ENCODE results near the gene PTP4A2. TPM values are rescaled to one million over a fixed set of nuclear protein-coding genes. Genes with fewer than 3 reads are reported as not detected.

The PTP4A2 gene
- total RNA-seq, 1 donor from 2014 or later, result 271 TPM

DNA sequence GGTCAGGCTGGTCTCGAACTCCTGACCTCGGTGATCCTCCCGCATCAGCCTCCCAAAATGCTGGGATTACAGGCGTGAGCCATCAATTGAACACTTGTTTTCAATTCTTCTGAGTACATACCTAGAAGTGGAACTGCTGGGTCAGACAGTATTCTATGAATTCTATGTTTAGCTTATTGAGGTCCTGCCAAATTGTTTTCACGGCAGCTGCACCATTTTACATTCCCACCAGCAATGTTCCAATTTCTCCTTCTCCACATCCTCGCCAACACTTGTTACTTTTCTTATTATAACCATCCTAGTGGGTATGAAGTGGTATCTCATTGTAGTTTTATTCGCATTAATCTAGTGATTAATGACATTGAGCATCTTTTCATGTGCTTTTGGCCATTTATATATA, 49.9 kb downstream of the PTP4A2 start:
- TF ChIP-seq, protein P1, sequence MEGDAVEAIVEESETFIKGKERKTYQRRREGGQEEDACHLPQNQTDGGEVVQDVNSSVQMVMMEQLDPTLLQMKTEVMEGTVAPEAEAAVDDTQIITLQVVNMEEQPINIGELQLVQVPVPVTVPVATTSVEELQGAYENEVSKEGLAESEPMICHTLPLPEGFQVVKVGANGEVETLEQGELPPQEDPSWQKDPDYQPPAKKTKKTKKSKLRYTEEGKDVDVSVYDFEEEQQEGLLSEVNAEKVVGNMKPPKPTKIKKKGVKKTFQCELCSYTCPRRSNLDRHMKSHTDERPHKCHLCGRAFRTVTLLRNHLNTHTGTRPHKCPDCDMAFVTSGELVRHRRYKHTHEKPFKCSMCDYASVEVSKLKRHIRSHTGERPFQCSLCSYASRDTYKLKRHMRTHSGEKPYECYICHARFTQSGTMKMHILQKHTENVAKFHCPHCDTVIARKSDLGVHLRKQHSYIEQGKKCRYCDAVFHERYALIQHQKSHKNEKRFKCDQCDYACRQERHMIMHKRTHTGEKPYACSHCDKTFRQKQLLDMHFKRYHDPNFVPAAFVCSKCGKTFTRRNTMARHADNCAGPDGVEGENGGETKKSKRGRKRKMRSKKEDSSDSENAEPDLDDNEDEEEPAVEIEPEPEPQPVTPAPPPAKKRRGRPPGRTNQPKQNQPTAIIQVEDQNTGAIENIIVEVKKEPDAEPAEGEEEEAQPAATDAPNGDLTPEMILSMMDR (IDR thresholded peaks at IDR 0.05; ENCODE audit: insufficient read depth, low read depth, low read length), result no peak
- no peak for TF ChIP-seq EZH2 (IDR thresholded peaks at IDR 0.05; ENCODE audit: insufficient read depth, low read length)
- Mint-ChIP-seq H3K4me1 (ENCODE audit: low read depth, unreplicated experiment) (peaks cover 4% of the 10 kb centered on the region), H3K9me3 (ENCODE audit: unreplicated experiment) (no peaks in the 10 kb centered on the region), H3K4me3 (ENCODE audit: unreplicated experiment) (no peak overlapping the region), H3K36me3 (ENCODE audit: low read depth, unreplicated experiment) (no peaks in the 10 kb centered on the region), H3K27me3 (ENCODE audit: low read depth, unreplicated experiment) (no peaks in the 10 kb centered on the region), H3K27ac (ENCODE audit: unreplicated experiment) (no peak overlapping the region)
- Histone ChIP-seq H3K4me2 (ENCODE audit: low read length) (no peak overlapping the region), H3K4me3 (ENCODE audit: insufficient read depth, low read depth, low read length) (no peak overlapping the region), H3K9ac (ENCODE audit: low read length) (no peak overlapping the region), H3K9me3 (ENCODE audit: insufficient read depth, low read depth, low read length) (no peaks in the 10 kb centered on the region), H4K20me1 (ENCODE audit: insufficient read depth, low read length) (no peaks in the 10 kb centered on the region), H3K36me3 (ENCODE audit: insufficient read depth, low read length) (no peaks in the 10 kb centered on the region), H3K27me3 (ENCODE audit: insufficient read depth, low read length) (no peaks in the 10 kb centered on the region), H3K4me1 (ENCODE audit: insufficient read depth, low read length) (no peaks in the 10 kb centered on the region), H2AFZ (ENCODE audit: low read depth, low read length) (no peak overlapping the region), H3K79me2 (ENCODE audit: insufficient read depth, low read length) (no peaks in the 10 kb centered on the region), H3K27ac (ENCODE audit: low read depth, low read length) (no peak overlapping the region)
- no peak for DNase-seq (ENCODE audit: low read depth)
- no peak for FAIRE-seq

DNA sequence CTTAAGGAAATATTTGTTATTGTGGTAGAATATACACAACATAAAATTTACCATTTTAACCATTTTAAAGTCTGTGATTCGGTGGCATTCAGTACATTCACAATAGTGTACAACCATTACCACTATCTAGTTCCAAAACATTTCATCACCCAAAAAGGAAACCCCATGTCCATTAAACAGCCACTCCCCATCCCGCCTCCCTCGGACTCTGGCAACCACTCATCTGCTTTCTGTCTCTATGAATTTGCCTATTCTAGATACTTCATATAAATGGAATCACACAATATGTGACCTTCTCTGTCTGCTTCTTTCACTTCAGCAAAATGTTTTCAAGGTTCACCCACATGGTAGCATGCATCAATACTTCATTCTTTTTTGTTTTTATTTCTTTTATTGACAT, 51.3 kb downstream of the PTP4A2 start:
- no peak overlapping the region for H3K4me3 ChIP-seq (ENCODE audit: insufficient read depth, low read depth, low read length)
- H3K9me3 ChIP-seq (ENCODE audit: insufficient read depth, low read depth, low read length), result no peaks in the 10 kb centered on the region
- no peak overlapping the region for H3K4me2 ChIP-seq (ENCODE audit: low read length)
- Mint-ChIP-seq H3K27ac (ENCODE audit: unreplicated experiment) (no peak overlapping the region), H3K4me3 (ENCODE audit: unreplicated experiment) (no peak overlapping the region), H3K36me3 (ENCODE audit: low read depth, unreplicated experiment) (peaks cover 2% of the 10 kb centered on the region), H3K9me3 (ENCODE audit: unreplicated experiment) (no peaks in the 10 kb centered on the region), H3K4me1 (ENCODE audit: low read depth, unreplicated experiment) (peaks cover 4% of the 10 kb centered on the region), H3K27me3 (ENCODE audit: low read depth, unreplicated experiment) (no peaks in the 10 kb centered on the region)
- no peaks in the 10 kb centered on the region for H3K36me3 ChIP-seq (ENCODE audit: insufficient read depth, low read length)
- H2AFZ ChIP-seq (ENCODE audit: low read depth, low read length), result no peak overlapping the region
- H3K27me3 ChIP-seq (ENCODE audit: insufficient read depth, low read length), result no peaks in the 10 kb centered on the region
- no peak overlapping the region for H3K27ac ChIP-seq (ENCODE audit: low read depth, low read length)
- DNase-seq (ENCODE audit: low read depth) (no peak), FAIRE-seq (no peak)
- H3K9ac ChIP-seq (ENCODE audit: low read length), result no peak overlapping the region
- TF ChIP-seq, protein P1 (IDR thresholded peaks at IDR 0.05; ENCODE audit: insufficient read depth, low read depth, low read length), result no peak
- TF ChIP-seq EZH2 (IDR thresholded peaks at IDR 0.05; ENCODE audit: insufficient read depth, low read length), result no peak
- H4K20me1 ChIP-seq (ENCODE audit: insufficient read depth, low read length), result no peaks in the 10 kb centered on the region
- no peaks in the 10 kb centered on the region for H3K79me2 ChIP-seq (ENCODE audit: insufficient read depth, low read length)
- no peaks in the 10 kb centered on the region for H3K4me1 ChIP-seq (ENCODE audit: insufficient read depth, low read length)

DNA sequence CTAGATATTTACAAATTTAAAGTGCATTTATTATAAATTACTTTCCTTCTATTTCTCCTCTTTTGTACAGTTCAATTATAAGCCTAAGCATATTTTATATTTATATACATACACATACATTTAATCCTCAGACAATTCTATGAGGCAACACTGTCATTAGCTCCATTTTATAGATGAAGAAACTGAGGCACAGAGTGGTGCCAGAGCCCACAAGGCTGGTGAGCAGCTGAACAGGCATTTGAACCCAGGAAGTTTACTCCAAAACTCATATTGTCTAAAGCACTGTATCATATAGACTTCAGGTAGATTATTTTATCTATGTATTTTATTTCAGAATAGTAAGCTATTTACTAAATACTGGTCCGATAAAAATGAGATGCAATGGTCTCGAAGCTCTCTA, 52.3 kb downstream of the PTP4A2 start:
- FAIRE-seq (no peak), DNase-seq (ENCODE audit: low read depth) (no peak)
- H3K79me2 ChIP-seq (ENCODE audit: insufficient read depth, low read length), result no peaks in the 10 kb centered on the region
- no peaks in the 10 kb centered on the region for H4K20me1 ChIP-seq (ENCODE audit: insufficient read depth, low read length)
- Mint-ChIP-seq H3K9me3 (ENCODE audit: unreplicated experiment) (no peaks in the 10 kb centered on the region), H3K36me3 (ENCODE audit: low read depth, unreplicated experiment) (peaks cover 2% of the 10 kb centered on the region), H3K4me3 (ENCODE audit: unreplicated experiment) (no peak overlapping the region), H3K27me3 (ENCODE audit: low read depth, unreplicated experiment) (peaks cover 2% of the 10 kb centered on the region), H3K27ac (ENCODE audit: unreplicated experiment) (no peak overlapping the region), H3K4me1 (ENCODE audit: low read depth, unreplicated experiment) (peaks cover 4% of the 10 kb centered on the region)
- H3K9me3 ChIP-seq (ENCODE audit: insufficient read depth, low read depth, low read length), result no peaks in the 10 kb centered on the region
- no peak overlapping the region for H3K27ac ChIP-seq (ENCODE audit: low read depth, low read length)
- no peak overlapping the region for H3K4me2 ChIP-seq (ENCODE audit: low read length)
- H3K4me3 ChIP-seq (ENCODE audit: insufficient read depth, low read depth, low read length), result no peak overlapping the region
- H3K4me1 ChIP-seq (ENCODE audit: insufficient read depth, low read length), result no peaks in the 10 kb centered on the region
- H3K36me3 ChIP-seq (ENCODE audit: insufficient read depth, low read length), result no peaks in the 10 kb centered on the region
- no peaks in the 10 kb centered on the region for H3K27me3 ChIP-seq (ENCODE audit: insufficient read depth, low read length)
- no peak overlapping the region for H2AFZ ChIP-seq (ENCODE audit: low read depth, low read length)
- TF ChIP-seq, protein P1 (IDR thresholded peaks at IDR 0.05; ENCODE audit: insufficient read depth, low read depth, low read length), result no peak
- TF ChIP-seq EZH2 (IDR thresholded peaks at IDR 0.05; ENCODE audit: insufficient read depth, low read length), result no peak
- no peak overlapping the region for H3K9ac ChIP-seq (ENCODE audit: low read length)
